GM12892 (cell line): Measurements from ENCODE around the gene MIXL1.

ENCODE experiments used
- POLR2A ChIP-seq: IDR thresholded peaks from 2 replicates; pipeline ENCODE4 v1.6.1; 2011; ENCODE audit warnings: low read depth, low read length, control low read depth
- TAF1 ChIP-seq: IDR thresholded peaks from 2 replicates; pipeline ENCODE4 v1.6.1; 2011; ENCODE audit warnings: low read depth, mild to moderate bottlenecking, control low read depth, low read length, borderline replicate concordance

DNA sequence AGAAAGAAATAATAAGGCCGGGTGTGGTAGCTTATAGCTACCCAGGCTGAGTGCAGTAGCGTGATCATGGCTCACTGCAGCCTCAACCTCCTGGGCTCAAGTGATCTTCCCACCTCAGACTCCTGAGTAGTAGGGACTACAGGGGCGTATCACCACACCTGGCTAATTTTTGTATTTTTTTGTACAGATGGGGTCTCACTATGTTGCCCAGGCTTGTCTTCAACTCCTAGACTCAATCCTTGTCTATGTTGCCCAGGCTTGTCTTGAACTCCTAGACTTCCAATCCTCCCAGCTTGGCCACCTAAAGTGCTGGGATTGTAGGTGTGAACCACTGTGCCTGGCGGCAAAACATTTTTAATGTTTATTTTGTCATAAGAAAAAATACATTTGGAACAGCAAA is 30.5 kb downstream of the MIXL1 start:
- TF ChIP-seq POLR2A (no peak), TAF1 (no peak)
